DMS 273 (cell line): ENCODE results near the gene MLN.

ENCODE experiments used
- DNase-seq: peaks from one replicate; lab custom pipeline; 2025; ENCODE audit not compliant: unreplicated experiment; lab: John Stamatoyannopoulos, UW

The MLN gene

DNA sequence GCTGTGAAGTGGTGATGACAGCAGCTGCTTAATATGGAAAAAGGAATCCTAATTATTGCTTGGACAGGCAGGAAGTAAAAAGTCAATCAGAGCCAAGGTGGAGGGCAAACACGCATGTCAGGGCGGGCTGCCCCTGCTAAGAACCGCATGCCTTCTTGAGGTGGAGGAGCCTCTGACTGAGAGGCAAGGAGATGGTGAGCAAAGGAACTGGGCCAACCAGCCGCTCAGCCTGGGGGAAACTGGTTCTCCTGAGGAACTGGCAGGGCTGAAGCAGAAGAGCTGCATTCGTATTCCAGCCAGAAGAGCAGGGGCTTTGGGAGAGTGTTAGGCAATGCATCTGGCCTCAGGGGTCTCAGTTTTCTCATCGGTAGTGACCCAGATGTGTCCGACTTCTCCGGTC, 13.1 kb upstream of the MLN start:
- DNase-seq, result no peak

DNA sequence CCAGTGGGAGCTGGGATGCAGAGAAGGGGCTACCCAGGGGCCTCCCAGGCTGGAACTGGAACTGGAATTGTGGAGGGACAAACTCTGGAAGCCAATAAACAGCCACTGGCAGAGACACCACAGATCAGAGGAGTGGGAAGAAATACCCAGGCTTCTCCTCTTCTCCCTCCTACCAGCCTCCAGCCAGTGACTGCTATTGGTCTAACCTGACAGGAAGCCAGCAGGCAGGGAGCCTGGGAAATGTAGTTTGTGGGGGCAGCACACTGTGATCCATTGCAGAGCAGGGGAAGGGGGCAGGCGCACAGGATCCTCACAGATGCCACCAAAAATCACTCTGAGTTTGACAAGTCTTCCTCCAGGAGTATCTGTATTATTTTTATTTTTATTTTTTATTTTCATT, 12.1 kb upstream of the MLN start:
- peak; percentile 79 for DNase-seq

DNA sequence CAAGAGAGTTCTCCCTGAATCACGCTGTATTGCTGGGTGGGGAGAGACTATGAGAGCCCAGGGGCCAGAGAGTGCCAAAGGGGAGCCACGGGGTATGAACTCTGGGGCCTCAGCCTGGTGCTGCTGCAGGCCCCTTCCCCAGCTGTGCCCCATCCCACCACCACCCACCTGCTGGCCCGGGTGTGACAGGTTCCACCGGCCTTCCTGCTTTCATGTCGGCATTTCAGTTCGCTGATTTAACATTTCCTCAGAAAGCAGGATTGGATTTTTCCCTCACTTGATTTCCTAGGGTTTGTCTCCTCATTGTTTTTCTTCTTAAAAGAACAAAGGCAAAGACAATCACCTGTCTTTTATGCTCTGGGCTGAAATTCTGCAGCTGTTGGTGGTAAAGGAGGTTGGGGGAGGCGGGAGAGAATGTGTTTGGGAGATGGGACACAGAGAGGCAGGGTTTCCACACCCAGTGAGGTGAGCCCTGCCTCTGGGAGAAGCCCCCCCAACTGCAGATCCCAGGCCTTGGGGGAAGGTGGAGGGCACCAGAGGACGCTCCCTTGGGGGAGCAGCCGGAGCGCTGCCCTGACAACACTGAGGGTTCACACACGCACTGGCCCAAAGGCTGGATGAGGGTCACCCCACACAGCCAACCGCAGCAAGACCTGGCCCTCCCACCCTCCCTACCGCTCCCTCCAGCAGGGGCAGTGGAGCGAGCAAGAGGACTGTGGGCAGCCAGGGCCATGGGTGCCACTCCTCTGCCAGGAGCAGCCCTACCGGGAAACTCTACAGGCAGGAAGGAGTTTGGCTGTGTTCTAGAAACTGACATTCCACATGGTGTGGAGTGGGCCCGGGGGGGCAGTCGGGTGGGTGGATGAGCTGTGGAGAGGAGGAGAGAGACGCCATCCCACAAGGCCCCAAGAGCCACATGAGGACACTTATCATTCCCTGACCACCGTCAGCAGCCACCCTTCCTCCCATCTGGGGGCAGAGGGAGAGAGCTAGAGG, 10.5 kb upstream of the MLN start:
- no peak for DNase-seq

DNA sequence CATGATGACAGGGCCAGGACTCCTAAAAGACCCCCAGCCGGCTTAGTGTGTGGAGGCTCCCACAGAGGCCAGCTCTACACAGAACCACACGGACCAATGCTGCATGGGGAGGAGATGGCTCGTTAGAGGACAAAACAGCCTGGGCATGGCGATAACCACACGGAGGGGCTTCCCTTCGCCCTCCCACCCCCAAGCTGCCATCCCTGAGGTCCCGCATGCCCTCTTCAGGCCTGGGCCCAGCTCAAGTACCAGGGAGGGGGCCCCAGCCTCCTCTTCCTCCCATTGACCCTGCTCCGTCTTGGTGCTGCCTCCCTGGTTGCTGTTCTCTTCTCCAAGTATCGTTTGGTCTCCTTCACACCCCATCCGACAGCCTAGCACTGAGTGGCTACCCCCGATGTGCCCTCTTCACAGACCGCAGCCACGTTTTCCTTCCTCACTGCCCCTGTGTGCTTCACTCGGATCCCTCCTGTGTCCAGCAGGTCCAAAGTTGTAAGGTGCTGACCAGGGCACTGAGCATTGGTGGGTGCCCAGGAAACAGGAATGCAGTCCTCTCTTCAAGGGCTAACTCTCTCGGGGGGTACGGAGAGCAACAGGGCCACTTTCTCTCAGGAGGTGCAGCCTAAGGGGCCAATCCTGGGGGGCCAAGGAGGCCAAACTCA, 9.6 kb upstream of the MLN start:
- no peak for DNase-seq

DNA sequence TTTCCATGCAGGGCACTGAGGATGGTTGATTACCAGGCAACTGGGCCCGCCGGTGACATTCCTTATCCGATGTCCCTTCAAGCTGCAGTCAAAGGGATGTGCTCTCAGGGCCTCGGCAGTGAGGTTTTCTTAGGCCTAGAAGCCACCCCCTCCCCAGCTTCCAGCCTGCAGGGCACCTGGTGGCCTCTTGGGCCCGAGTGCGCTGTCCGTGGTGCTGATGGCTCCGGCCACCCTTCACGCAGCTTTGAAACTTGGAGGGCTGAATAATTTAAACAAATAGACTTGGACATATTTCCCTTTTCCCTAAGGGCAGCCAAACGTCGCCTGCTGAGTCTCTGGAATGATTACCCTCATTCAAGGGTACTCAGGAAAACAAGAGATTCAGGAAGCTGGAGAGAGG, 8.9 kb upstream of the MLN start:
- peak; percentile 52 for DNase-seq

DNA sequence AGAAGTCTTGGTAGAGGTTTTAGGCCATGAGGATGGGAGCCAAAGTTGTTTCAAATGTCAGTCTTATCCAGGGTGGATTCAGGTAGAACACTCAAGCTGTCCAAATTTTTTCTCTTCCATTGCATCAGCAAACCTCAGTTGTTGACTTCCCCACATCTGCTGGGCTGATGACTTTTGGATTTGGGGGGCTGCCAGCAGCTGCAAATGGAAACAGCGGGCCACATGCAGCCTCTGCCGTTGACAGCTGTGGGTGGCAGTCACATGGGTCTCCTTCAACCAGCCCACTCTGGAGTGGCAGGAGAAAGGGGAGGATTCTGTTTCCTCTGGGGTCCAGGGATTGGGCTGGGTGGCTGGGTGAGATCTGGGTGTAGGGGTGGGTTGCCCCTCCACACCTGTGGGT, 5.8 kb upstream of the MLN start:
- DNase-seq, result peak; percentile 93

DNA sequence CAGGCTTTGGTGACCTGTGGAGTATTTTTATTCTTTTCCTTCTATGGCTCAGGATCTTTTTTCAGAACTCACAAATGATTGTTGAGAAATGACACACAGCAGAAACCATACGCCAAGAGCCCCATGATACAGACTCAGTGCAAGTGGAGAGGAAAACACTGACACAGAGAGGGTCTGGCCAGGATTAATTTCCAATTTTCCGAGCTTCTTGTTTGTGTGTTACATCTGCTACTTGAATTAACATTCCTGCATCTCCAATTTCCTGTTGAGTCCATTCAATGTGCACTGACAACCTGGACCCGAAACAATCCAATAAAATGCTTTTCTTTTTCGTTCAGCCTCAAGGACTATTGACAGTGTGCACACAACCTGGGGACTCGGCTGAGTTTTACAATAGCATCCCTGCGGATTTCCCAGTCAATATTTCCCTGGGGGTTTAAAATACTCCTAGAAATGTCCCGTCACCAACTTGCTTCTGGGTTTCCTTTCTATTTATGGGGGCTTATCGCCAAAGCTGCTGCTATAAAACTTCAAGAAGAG, 4.9 kb upstream of the MLN start:
- peak; percentile 20 for DNase-seq

DNA sequence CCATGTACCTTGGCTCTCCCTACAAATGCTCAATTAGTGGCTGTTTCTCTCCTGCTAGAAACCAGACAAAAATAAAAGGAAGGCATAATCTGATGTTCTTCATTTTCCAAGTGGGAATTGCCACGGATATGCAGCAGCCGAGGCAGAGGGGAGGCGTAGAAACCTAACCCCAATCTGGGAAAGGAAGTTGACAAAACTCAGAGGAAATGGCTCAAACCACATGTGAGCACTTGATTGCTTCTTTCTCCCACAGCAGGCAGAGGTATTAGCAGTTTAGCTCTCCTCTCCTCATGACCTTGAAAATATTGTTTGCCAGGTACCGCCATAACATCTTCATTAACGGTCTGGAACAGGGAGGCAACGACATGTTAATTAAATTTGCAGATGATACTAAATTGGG, 3.8 kb upstream of the MLN start:
- no peak for DNase-seq

DNA sequence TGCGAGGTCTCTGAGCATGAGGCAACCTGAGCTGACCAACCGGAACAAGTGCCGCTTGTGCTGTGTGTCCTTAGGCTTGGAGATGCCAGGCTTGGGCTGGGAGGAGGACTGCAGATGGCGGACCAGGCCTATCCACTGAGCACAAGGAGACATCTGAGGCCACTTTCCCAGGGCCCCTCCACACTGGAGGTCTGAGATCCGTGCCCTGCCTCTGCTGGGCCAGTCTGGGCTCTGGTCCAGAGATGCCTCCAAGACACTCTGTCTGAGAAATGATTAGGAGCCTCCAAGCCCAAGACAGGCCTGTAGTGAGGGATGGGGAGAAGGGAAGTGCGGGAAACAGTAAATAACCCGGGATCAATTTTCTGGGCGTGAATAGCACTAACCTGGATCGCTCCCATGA, 3.0 kb upstream of the MLN start:
- DNase-seq, result no peak

DNA sequence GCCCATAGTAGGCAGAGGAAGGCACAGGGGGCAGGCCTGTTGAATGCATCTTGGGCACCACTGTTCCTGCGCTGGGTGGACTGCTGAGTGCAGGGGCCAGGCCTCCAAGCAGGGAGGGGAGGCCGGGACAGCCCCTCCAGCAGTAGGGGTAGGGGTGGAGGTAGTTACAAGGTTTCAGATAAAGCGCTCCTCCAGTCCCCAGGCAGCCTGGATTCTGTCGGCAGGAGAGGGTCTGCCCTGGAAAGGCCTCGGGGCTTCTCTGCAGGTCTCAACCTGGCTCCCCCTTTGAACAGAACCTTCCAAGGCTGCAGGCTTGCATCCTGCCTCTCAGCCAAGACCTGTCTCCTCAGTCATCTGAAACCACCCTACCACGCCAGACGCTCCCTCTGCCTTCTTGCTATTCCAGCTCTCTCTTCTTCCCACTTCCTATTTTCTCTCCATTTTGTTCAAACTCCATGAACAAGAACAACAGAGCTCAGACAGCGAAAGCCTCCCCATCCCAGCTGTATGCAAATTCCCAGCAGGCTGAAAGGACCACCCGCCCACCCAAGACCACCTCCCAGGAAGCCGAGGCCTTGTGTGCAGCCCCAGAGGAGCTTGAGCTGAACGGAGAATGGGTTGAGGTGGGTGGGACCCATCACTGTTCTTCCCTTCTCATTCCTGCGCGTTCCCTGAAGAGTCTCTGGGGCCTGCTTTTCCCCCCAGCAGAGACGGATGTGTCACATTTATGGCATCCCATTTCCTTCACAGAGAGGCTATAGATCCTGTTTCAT, 1.4 kb downstream of the MLN start:
- DNase-seq, result no peak

DNA sequence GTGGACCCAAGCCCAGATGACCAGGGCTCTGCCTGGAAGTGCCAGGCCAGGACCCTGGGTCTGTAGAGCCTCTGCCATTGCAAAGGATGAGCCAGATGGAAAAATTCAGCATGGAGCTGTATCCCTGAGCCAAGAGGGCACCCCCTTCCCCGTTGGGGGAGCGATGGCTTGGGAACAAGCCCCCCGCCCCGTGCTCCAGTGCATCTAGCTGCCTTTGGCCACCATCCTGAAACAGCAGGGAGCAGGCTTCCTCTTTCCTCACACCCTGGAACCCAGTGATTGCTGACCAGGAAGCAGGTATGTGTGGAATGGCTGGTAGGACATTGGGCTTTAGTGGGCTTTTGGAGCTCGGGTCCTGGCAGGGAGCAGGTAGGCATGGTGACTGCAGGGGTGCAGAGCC, 2.2 kb downstream of the MLN start:
- DNase-seq, result no peak

DNA sequence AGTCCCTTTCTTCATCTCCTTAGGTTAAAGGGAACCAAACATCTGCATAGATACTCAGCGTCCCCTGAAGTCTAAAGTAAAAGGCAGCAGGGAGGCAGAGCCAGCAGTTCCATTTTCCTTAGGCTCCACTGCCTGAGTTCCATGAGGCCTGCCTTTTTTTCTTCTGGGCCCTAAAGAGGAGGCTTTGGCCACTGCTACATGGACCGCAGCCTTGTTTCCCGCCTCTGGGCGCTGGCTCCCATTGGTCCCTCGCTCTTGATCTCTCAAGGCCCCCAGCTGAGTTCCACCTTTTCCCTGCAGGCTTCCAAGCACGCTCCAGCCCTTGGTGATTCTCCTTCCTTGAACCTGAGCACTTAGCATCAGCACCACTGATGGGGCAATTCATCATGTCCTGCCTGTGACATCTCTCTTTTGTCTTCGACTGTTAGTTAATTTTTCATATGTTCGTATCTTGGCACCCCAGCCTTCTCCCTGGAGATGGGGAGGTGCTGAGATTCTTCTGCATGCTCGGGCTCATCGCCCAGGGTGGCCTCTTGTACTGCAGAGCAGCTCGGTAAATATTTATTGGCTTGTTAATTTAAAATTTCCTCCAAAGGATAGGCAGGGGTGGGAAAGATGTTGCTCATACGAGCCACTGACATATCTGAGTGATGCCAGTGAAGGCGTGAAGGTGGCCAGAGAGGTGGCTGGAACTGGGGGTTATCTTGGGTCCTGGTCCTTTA, 3.4 kb downstream of the MLN start:
- no peak for DNase-seq

DNA sequence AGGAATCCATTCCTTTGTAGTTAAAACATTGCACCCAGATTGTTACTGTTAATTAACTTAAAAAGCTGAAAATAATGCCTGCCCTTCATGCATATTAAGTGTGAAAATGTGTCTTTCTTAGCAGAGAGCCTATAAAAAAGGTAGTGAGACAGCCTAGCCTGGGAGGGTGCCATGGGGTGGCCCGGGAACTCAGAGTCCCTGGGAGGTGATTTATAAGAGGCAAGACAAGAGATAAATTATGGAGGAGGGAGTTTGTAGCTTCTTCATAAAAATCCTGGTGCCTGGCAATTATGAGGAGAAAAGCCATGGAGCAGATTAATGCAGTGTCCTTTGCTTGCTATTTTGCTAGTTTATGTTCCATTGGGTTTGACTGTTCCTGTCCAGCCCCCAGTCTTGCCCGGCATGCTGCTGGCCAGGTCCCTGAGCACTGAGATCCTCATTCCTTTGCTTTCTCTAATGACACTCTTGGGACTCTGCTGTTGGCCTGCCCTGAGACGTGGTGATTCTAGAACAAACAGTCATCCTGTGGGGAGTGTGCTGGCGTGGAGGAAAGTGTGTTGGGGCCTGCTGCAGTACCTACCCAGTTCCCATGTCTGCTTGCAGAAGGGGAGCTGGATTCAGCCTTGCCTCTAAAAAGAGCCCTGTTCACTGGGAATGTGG, 4.2 kb downstream of the MLN start:
- DNase-seq, result no peak

DNA sequence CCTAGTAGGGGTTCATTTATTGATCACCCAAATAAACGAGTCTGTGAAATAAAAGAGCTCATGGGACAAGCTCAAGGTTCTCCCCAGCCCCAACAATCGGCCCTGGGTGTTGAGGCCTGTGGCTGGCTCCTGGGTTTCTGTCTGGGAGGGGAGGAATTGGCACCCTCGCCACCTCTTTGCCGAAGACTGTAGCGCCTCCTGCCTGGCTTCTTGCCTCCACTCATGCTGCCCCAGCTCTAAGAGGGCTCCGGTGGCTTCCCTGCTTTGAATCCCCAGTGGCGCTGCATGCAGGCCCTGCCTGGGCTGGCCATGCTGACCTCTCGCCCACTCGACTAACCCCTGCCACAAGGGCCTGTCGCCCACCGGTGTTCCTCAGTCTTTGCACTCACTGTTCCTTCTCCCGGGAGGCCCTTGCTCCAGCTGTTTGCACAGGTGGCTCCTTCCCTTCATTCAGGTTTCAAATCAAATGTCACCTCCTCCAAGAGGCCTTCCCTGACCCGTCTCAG, 5.4 kb downstream of the MLN start:
- no peak for DNase-seq

DNA sequence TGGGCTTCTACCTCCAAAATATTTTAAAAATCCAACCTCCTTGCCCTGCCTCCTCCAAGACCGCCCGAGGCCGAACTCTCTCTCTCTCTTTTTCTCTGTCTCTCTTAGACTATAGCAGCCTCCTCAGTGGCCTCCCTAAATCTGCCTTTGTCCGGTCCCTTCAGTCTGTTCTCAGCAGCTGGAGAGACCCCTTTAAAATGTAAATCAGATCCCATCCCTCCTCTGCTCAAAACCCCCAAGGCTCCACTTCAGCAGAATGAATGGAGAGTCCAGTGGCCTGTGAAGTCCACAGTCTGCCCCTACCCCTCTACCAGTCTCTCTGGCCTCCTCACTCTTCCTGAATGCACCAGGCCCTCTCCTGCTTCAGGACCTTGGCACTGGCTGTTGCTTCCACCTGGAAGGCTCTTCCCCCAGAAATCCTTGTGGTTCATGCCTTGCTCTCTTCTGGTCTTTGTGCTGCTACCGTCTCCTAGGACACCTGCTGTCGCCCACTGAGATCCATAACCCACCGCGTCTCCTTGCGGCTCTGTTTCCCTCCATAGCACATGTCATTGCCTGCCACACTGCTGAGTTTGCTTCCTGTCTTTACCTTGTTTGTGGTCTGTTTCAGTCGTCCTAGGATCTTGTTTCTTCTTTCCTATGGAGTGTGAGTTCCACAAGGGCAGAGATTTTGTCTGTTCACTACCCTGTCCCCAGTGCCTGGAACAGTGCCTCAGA, 6.0 kb downstream of the MLN start:
- no peak for DNase-seq

DNA sequence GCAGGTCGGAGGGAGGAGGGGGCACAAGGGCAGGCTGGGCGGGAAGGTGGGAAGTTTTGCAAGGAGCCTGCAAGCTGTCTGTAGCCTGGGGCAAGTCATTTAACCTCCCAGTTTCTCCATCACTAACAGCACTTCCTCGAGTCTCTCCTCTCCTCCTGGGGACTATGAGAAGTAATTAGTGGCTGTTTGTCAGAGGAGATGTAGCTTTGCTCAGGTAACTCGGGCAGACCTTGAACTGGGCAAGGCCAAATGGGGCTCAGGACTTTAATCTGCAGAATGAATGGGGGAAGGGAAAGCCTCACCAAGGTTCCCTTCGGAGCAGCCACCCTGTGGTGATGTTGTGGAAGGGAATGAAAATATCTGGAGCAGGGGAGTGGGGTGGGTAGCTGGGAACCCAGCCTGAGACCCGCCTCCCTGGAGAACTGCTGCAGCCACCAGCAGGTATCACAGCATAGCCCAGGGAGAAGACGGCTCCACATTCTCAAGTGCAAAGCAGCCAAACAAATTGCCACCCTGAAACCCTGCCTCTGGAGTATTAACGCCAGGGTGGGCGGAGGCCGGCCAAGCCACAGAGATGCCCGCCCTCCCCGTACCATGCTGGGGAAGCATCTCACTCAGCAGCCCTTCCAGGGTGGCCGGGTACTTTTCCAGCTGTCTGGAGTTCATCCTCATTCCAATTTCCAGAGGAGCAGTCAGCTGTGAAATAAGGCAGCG, 8.7 kb downstream of the MLN start:
- peak; percentile 31 for DNase-seq

DNA sequence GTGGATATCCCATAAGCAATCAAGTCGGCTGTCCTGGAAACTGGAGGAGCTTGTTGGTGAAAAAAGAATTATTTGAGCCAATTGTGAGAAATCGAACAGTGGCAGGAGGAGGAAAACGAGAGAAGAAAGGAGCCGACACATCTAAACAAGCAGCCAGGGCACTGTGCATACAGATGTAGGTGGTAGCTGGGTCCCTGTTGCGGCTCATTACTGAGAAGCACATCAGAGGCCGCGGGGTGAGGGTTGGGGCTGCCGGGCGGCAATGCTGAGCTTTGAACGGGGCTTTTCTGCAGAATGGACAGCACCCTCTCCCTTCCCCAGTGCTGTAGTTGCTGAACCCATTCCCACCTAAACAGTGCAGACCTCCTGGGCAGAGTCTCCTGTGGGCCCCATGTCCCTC, 10.8 kb downstream of the MLN start:
- no peak for DNase-seq

DNA sequence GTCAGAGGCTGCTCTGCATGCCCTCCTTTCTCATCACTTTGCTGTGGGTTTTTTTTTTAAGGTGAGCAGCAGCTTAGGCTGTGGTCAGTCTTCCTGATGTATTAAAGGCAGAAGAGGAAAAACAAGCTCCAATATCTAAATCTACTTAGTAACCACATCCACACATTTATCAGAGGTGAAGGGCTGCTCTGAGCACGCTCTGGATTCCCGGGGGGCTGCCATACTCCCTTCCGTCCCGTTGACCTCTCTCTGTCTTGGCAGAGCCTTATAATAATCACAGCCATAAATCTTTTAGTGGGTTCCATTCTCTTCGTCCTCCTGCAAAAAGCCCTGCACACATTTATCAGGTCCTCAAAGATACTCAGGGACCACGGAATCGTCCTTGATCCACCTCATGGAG, 12.2 kb downstream of the MLN start:
- no peak for DNase-seq

DNA sequence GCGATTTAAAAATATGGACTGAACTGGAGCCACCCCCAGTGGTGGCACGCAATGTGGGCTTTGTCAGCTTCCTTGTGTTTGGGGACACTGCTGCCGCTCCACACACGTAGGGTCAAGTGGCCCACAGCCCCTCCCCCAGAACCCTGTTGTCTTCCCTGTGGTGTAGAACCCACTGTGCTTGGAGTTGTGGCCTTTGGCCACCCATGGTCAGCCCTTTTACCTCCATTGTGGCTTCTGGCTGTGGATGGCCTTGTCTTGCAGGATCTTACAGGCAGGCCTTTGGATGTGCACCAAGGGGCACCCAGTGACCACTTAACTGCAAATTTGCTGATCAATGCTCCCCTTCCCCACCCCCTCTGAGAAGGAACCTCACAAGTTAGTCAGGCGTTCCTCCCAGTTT, 12.9 kb downstream of the MLN start:
- DNase-seq, result no peak
